GM18909 (cell line): Measurements from ENCODE around the gene GORAB.

Experiments
- ATAC-seq: cut with Tn5 transposase; IDR thresholded peaks from one replicate; pipeline ENCODE4 v1.9.1; 2021; ENCODE audit warnings: mild to moderate bottlenecking; ENCODE audit not compliant: unreplicated experiment, poor library complexity

Gene GORAB, protein sequence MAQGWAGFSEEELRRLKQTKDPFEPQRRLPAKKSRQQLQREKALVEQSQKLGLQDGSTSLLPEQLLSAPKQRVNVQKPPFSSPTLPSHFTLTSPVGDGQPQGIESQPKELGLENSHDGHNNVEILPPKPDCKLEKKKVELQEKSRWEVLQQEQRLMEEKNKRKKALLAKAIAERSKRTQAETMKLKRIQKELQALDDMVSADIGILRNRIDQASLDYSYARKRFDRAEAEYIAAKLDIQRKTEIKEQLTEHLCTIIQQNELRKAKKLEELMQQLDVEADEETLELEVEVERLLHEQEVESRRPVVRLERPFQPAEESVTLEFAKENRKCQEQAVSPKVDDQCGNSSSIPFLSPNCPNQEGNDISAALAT

GRCh38 chr1:170531758-170532657 is at the start of gene GORAB:
GORAB (plus strand) TSS chr1:170532166; CDS start chr1:170532224, 58 bp downstream.
- peak; percentile 99 for ATAC-seq

GRCh38 chr1:170483051-170483450 is 48.9 kb upstream of the GORAB start:
- no peak for ATAC-seq

DNA sequence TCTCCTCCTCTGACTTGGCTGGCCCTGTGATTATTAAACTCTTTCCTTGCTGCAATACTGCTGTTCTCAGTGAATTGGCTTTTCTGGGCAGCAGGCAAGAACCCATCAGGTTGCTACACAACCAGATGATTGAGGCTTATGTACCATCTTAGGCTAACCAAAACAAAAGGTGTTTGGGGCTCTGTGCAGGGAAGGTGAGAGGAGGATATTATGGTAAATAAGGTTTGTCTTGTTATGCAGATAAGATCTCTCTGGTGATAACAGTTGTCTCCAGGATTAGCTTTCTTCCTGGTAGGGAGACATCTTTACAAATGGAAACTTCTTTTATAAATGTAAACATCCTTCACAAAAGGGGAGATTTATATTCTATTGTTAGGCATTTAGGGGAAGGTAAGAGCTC is 44.5 kb upstream of the GORAB start:
- ATAC-seq: no peak

DNA sequence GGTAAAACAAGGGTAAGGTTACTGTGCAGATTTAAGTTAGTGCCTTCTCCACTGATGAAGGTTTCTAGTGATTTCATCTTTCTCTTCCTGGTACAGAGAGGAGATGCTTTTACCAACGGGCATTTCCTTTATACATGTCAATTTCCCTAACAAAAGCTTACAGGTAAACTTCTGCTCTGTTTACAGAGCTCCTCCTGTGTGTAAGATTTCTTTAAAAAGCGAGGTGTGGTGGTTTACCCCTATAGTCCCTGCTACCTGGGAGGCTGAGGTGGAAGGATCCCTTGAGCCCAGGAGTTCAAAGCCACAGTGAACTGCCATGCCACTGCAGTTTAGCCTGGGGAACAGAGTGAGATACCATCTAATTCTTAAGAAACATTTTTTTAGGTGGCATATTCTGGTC is 40.7 kb upstream of the GORAB start:
- ATAC-seq: no peak

GRCh38 chr1:170494369-170494768 is 37.6 kb upstream of the GORAB start:
- ATAC-seq: no peak

- ATAC-seq: no peak
These were observed 37.0 kb upstream of the GORAB start for GRCh38 chr1:170495006-170495405.

DNA sequence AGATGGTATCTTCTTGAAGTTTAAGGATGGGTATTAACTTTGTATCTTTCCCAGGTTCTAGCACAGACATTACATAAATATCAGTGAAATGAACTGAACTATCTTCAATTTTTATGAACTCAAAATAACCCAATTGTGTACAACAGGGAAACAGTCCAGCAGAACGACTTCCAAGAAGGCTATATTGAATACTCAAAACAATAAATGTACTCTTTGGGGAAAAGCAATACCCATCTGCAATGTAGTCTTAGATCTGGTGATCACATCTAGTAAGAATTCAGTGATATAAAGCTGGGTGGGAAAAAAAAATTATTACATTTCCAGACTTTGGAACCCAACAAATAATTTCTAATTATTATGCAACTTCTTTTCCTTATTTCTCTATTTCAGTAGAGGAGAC is 33.1 kb upstream of the GORAB start:
- ATAC-seq: no peak

GRCh38 chr1:170503665-170504064 is 28.3 kb upstream of the GORAB start:
- no peak for ATAC-seq

- no peak for ATAC-seq
These were observed 21.8 kb upstream of the GORAB start for GRCh38 chr1:170510163-170510562.

DNA sequence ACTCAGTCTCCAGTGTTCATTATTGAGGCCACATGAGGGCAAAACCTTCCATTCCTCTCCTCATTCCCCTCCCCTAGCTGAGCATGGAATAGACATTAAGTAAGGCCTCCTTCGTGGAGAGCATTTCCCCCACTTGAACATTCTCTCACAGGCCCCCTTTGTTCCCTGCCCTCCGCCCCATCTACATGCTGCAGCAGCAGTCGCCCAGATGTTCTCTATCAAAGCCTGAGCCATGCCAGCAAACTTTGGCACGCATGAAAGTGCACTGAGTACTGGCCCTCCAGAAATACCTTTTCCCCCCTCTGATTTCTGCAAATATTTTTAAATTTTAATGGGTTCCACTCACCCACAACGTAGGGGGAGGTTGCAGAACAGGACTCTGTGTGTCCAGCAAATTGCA is 20.9 kb upstream of the GORAB start:
- no peak for ATAC-seq

DNA sequence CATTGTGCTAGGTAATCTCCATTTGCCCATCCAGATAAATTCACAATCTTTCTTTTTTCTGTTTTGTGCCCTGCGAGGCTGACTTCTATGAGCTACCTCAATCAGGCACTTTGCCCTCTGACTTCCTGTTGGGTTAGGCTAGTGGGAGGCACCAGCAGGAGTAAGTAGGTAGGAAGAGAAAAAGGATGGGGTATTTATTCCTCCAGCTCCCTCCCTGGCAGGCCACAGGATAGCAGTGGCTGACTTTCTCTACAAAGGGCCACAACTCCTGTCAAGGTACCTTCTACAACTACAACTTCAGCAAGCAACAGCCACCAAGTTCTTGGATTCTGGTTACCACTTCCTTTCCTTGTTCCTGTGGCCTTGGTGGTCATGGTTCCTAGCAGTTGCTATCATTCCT is 18.8 kb upstream of the GORAB start:
- no peak for ATAC-seq

- no peak for ATAC-seq
These were observed 13.7 kb upstream of the GORAB start for GRCh38 chr1:170518185-170518834.

GRCh38 chr1:170518965-170519364 is 13.0 kb upstream of the GORAB start:
- no peak for ATAC-seq

GRCh38 chr1:170520601-170521000 is 11.4 kb upstream of the GORAB start:
- ATAC-seq: no peak

- ATAC-seq: no peak
These were observed 10.1 kb upstream of the GORAB start for GRCh38 chr1:170521818-170522217.

DNA sequence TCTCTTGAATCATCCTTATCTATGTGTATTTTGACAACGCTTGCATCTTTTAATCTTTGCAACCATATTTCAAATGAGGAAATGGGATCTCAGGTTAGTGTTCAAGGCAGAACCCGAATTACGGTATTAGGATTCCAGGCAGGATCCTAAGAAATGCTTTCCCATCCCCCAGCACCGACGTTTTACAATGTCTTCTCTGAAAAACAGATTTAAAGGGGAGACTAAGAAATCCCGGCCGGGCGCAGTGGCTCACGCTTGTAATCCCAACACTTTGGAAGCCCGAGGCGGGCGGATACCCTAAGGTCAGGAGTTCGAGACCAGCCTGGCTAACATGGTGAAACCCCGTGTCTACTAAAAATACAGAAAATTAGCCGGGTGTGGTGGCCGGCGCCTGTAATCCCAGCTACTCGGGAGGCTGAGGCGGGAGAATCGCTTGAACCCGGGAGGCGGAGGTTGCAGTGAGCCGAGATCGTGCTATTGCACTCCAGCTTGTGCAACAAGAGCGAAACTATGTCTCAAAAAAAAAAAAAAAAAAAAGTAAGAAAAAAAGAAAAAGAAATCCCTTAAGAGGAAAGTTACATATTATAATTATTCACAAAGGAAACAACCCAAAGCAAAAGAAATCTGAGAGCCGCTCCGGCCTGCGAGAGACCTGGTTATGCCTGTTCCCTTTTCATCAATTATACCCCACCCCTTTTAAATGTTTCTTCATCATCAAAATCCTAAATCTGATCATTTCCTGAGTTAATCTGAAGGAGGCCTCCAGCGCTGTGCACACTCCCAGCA is 801 bp upstream of the GORAB start:
- peak; percentile 14 for ATAC-seq

DNA sequence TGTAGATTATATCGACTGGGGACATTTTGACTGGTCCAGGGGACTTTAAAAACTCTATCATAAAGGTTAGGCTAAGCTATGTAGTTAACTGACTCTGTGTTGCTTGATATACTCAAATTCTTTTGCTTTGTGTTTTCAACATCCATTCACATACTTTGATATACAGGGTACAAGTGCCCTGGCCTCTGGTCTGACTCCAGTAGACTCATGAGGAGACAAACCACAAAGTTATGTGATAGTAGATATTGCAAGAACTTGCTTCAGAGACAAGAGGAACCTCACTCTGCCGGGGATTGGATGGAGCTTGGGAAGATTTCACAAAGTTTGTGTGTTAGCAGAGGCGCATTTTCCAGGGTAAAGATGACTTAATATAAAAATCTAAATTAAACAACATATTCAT is 1.3 kb downstream of the GORAB start:
- no peak for ATAC-seq

DNA sequence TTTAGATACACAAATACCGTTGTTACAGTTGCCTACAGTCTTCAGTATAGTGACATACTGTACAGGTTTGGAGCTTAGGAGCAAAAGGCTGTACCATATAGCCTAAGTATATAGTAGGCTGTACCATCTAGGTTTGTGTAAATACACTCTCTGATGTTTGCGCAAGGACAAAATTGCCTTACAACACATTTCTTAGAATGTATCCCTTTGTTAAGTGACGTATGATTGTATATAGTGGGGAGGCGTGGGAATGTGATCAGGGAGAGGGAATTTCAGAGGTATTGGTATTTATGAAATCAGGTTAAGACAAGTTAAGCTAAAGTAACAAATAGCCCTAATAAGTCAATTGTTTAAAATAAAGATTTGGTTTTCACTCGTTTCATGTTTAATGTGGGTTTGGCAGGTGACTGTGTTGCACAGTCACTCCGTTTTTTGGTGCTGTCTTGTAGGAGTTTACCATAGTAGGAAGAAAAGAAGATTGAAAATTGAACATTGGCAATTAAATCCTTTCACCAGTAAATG is 2.7 kb downstream of the GORAB start:
- ATAC-seq: no peak

DNA sequence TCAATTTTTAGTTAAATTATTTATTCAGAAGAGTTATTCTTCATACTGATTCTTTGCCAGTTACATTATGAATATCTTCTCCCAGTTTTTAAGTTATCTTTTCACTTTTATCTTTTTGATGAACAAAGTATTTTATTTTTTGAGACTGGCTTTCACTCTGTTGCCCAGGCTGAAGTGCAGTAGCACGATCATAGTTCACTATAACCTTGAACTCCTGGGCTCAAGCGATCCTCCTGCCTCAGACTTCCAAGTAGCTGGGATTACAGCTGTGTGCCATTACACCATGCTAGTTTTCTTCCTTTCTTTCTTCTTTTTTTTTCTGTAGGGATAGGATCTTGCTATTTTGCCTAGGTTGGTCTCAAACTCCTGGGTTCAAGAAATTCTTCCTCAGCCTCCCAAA is 3.5 kb downstream of the GORAB start:
- ATAC-seq: no peak
